Measurements from ENCODE around the gene MPC1.

- no peak for TF ChIP-seq POLR2A (IDR thresholded peaks at IDR 0.05)
- TF ChIP-seq, protein P1, sequence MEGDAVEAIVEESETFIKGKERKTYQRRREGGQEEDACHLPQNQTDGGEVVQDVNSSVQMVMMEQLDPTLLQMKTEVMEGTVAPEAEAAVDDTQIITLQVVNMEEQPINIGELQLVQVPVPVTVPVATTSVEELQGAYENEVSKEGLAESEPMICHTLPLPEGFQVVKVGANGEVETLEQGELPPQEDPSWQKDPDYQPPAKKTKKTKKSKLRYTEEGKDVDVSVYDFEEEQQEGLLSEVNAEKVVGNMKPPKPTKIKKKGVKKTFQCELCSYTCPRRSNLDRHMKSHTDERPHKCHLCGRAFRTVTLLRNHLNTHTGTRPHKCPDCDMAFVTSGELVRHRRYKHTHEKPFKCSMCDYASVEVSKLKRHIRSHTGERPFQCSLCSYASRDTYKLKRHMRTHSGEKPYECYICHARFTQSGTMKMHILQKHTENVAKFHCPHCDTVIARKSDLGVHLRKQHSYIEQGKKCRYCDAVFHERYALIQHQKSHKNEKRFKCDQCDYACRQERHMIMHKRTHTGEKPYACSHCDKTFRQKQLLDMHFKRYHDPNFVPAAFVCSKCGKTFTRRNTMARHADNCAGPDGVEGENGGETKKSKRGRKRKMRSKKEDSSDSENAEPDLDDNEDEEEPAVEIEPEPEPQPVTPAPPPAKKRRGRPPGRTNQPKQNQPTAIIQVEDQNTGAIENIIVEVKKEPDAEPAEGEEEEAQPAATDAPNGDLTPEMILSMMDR (IDR thresholded peaks at IDR 0.05) = no peak
Observed at GRCh38 chr6:166397849-166398248, 15.1 kb upstream of the MPC1 start.

All from esophagus squamous epithelium (tissue), 4 donors.